Stomach (tissue), 9 donors: Measurements from ENCODE around the gene MTHFD1. TPM values are rescaled to one million over a fixed set of nuclear protein-coding genes. Genes with fewer than 3 reads are reported as not detected.

ENCODE experiments used
- DNase-seq, 2 donors: peaks; one replicate each; pipeline versions ENCODE4 v3.0.0 to v3.0.0-alpha.2; 2013 to 2019
- H3K27ac ChIP-seq, 5 donors: fragments of 200-600 bp in 4 of 5; sonication (generic) in 4 of 5; one replicate each; pipeline ENCODE4 v1.5.1; 2013 to 2019; ENCODE audit warnings: mild to moderate bottlenecking in 1 of 5, moderate library complexity in 1 of 5
- H3K27me3 ChIP-seq, 3 donors: fragments of 200-600 bp; sonication (generic); one replicate each; pipeline ENCODE4 v1.5.1; 2017 to 2019; ENCODE audit warnings: mixed run types in 1 of 3
- H3K36me3 ChIP-seq, 4 donors: fragments of 200-600 bp; sonication (generic); 1 replicate in 3 of 4; 2 replicates in 1 of 4; pipeline ENCODE4 v1.5.1; 2016 to 2019
- H3K4me1 ChIP-seq, 4 donors: fragments of 200-600 bp; sonication (generic); one replicate each; pipeline ENCODE4 v1.5.1; 2016 to 2019
- H3K4me3 ChIP-seq, 4 donors: fragments of 200-600 bp; sonication (generic) in 3 of 4; one replicate each; pipeline ENCODE4 v1.5.1; 2016 to 2019; ENCODE audit warnings: mild to moderate bottlenecking in 1 of 4
- H3K9me3 ChIP-seq, 4 donors: fragments of 200-600 bp; sonication (generic); one replicate each; pipeline ENCODE4 v1.5.1; 2016 to 2019
- EP300 ChIP-seq: sonication (generic); formaldehyde crosslinking; IDR thresholded peaks from one replicate; pipeline ENCODE4 v1.6.1; 2017; ENCODE audit warnings: antibody characterized with exemption
- POLR2A ChIP-seq, 4 donors: fragments of 450-650 bp; IDR thresholded peaks; one replicate each; pipeline ENCODE4 v1.6.1; 2016; ENCODE audit warnings: antibody characterized with exemption in 4 of 4, control low read depth in 2 of 4, mild to moderate bottlenecking in 1 of 4, moderate library complexity in 1 of 4
- POLR2AphosphoS5 ChIP-seq, 3 donors: sonication (generic); formaldehyde crosslinking; IDR thresholded peaks; one replicate each; pipeline ENCODE4 v1.6.1; 2016; ENCODE audit warnings: antibody characterized with exemption in 3 of 3
- WGBS, 5 donors: extraction: QIAGEN DNeasy Blood & Tissue Kit in 3 of 5; methylation state at CpG; one replicate each; pipeline versions ENCODE4 v1.1.5 to v1.1.7; 2013 to 2018; 5-methylcytosine and 5-hydroxymethylcytosine counted together
- intact Hi-C: fragments of 100-400 bp; cut with DNase I; formaldehyde crosslinking; loops from one replicate; pipeline ENCODE4 v1.15.1; 2023; ENCODE audit warnings: low total_unique reads
- polyA plus RNA-seq, 3 donors: library from polyadenylated mRNA; stranded (reverse); fragments of 200-250 nt; gene quantifications; one replicate each; pipeline ENCODE4 v1.2.3, GENCODE V29; 2013
- small RNA-seq, 4 donors: library from RNA; depleted of rRNA; stranded (forward); fragments of <200 nt; gene quantifications; one replicate each; pipeline ENCODE3, GENCODE V24; 2016
- total RNA-seq, 5 donors: library from RNA; depleted of rRNA; stranded (reverse); fragments of >200 nt; gene quantifications; one replicate each; pipeline versions ENCODE4 v1.1.0 to v1.2.3, GENCODE V29; 2014 to 2016
- TF ChIP-seq, protein P1 (sequence below), 7 experiments: fragments of 450-650 bp in 4 of 7; fragments of 200-600 bp in 3 of 7; sonication (generic) in 3 of 7; IDR thresholded peaks; one replicate each; pipeline ENCODE4 v1.5.1; 2016 to 2019; ENCODE audit warnings: antibody characterized with exemption in 7 of 7, control low read depth in 2 of 7, mild to moderate bottlenecking in 1 of 7
- donor health status: healthy with polysubstance abuse.
- donor health status: Bipolar disorder and iron deficiency.
- donor health status: healthy.

MTHFD1 gene
- total and polyA plus RNA-seq, 8 donors, result 8.4 to 42.0 (median 24.6) TPM

DNA sequence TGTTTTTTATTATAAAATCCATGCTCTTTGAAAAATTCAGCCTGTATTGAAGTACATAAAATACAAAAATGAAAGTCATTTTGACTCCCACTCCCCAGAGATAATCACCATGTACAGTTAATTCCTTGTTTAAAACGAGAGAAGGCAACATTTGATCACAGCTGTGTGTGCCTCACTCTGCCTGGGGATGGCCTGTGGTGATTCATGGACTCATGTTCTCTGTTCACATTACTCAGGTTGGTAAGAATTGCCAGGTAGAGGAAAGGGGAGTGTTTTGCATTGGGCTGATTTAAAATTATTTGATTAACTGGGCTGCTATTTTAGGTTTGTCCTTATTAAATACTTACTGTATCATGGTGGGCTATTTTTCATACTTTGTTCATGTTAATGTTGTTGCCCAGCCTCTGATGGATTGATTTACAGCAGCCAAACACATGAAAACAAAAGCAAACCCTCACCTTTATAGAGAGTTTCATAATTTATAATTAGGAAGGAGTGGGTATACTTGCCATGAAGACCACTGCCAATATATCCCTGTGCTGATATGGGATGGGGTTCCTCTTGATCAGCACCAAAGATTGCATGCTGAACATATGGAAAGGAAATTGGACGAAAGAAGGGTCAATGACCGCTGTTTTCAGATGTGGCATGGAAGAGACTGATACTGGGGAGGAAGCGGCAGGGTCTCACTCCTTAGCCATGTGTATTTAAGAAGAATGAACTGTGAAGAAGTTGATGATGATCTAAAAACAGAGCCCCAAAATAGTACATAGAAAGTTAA is 119.4 kb downstream of the MTHFD1 start:
- H3K27ac ChIP-seq, result peak overlapping the region in 3 of 5 donors; percentile 98 to 100 (median 99)

DNA sequence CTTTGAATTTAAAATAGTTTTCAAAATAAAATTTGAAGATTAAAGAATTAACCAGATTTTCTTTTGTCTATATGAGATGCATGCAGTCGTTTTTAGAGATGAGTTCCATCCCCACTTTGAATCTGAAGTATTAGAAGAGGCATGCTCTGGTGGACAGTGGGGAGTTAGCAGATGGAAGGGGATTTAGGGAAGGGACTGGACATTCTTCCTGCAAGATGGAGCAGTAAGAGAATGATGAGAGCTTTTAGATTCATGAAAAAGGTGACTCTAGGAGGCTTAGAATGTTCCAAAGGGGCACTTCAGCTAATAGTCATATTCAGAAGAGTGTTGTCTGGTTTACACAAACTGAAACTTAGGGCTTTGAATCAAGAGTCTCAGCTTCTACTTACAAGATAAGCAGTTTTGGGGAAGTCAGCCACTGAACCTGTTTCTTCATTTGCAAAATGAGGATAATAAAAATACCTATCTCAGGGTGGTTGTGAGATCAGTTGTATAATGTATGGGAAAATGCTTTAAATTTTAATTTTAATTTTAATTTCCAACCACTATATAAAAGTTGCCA is 120.1 kb downstream of the MTHFD1 start:
- H3K4me1 ChIP-seq, result peaks cover 34 to 79% (median 56%) of the 10 kb centered on the region in 4 donors
- no peaks in the 10 kb centered on the region for H3K27me3 ChIP-seq
- no peak for TF ChIP-seq EP300
- no peak for TF ChIP-seq POLR2A (IDR thresholded peaks at IDR 0.05)
- TF ChIP-seq, protein P1, sequence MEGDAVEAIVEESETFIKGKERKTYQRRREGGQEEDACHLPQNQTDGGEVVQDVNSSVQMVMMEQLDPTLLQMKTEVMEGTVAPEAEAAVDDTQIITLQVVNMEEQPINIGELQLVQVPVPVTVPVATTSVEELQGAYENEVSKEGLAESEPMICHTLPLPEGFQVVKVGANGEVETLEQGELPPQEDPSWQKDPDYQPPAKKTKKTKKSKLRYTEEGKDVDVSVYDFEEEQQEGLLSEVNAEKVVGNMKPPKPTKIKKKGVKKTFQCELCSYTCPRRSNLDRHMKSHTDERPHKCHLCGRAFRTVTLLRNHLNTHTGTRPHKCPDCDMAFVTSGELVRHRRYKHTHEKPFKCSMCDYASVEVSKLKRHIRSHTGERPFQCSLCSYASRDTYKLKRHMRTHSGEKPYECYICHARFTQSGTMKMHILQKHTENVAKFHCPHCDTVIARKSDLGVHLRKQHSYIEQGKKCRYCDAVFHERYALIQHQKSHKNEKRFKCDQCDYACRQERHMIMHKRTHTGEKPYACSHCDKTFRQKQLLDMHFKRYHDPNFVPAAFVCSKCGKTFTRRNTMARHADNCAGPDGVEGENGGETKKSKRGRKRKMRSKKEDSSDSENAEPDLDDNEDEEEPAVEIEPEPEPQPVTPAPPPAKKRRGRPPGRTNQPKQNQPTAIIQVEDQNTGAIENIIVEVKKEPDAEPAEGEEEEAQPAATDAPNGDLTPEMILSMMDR (IDR thresholded peaks at IDR 0.05), result no peak
- TF ChIP-seq POLR2AphosphoS5 (IDR thresholded peaks at IDR 0.05), result no peak
- intact Hi-C loops, result no loop called here
- no peaks in the 10 kb centered on the region for H3K36me3 ChIP-seq
- H3K4me3 ChIP-seq, result no peak overlapping the region
- peak overlapping the region in 1 of 5 donors; percentile 36 for H3K27ac ChIP-seq
- WGBS, 5 donors, result 35 to 51% (median 44%) methylated on average over 1 of the region's 1 CpG
- H3K9me3 ChIP-seq, result no peaks in the 10 kb centered on the region
- DNase-seq, result no peak

More for the DNA sequence above, 119.4 kb downstream of the MTHFD1 start:
- Histone ChIP-seq H3K4me3 (peak overlapping the region in 2 of 4 donors; percentile 69 to 75), H3K36me3 (no peaks in the 10 kb centered on the region), H3K9me3 (no peaks in the 10 kb centered on the region), H3K27me3 (no peaks in the 10 kb centered on the region), H3K4me1 (peaks cover 39 to 78% (median 59%) of the 10 kb centered on the region in 4 donors)
- intact Hi-C loops, result no loop called here
- 64 to 71% (median 66%) methylated on average over 4 of the region's 4 CpGs for WGBS, 5 donors
- peak in 1 of 2 donors; percentile 20 for DNase-seq
- TF ChIP-seq POLR2A (IDR thresholded peaks at IDR 0.05) (no peak), POLR2AphosphoS5 (IDR thresholded peaks at IDR 0.05) (peak in 1 of 3 donors; percentile 13)
- TF ChIP-seq, protein P1 (IDR thresholded peaks at IDR 0.05), result no peak

DNA sequence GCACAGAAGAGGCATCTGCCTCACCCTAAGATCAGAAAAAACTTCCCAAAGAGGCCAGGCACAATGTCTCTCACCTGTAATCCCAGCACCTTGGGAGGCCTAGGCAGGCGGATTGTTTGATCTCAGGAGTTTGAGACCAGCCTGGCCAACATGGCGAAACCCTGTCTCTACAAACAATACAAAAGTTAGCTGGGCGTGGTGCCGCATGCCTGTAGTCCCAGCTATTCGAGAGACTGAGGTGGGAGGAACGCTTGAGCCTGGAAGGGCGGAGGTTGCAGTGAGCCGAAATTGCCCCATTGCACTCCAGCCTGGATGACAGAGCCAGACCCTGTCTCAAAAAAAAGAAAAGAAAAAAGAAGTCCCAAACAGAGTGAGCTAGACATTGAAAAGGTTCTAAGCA is 120.9 kb downstream of the MTHFD1 start:
- Histone ChIP-seq H3K27ac (peak overlapping the region in 1 of 5 donors; percentile 39), H3K4me1 (peaks cover 35 to 86% (median 62%) of the 10 kb centered on the region in 4 donors), H3K36me3 (no peaks in the 10 kb centered on the region), H3K4me3 (no peak overlapping the region), H3K27me3 (no peaks in the 10 kb centered on the region), H3K9me3 (no peaks in the 10 kb centered on the region)
- DNase-seq, result peak in 1 of 2 donors; percentile 21
- WGBS, 5 donors, result 64 to 83% (median 66%) methylated on average over 8 of the region's 8 CpGs
- intact Hi-C loops, result no loop called here
- TF ChIP-seq, protein P1 (IDR thresholded peaks at IDR 0.05), result no peak
- TF ChIP-seq POLR2A (IDR thresholded peaks at IDR 0.05) (no peak), POLR2AphosphoS5 (IDR thresholded peaks at IDR 0.05) (no peak), EP300 (no peak)

Small RNA genes lying within 50 kb of the gene (small RNA-seq; reads per million reads assigned to genes)
- gene AL161756.2, result 0 reads per million in 4 donors

Other genes with a start within 250 kb of the MTHFD1 start
- 1 to 10 TPM in 1 of 5 donors, under 1 TPM in 1, not detected in 3; 0.58 to 1.3 TPM for gene ESR2, start 94.0 kb upstream of the MTHFD1 start, total RNA-seq
- under 1 TPM in 1 of 3 donors, not detected in 2; 0.08 TPM for gene ESR2, start 94.0 kb upstream of the MTHFD1 start, polyA plus RNA-seq
- 1 to 10 TPM in 2 of 5 donors, under 1 TPM in 1, not detected in 2; 0.72 to 3.2 (median 1.3) TPM for gene AKAP5, start 77.1 kb downstream of the MTHFD1 start, total RNA-seq
- gene AKAP5, start 77.1 kb downstream of the MTHFD1 start, polyA plus RNA-seq, result under 1 TPM in 2 of 3 donors, not detected in 1; 0.15 to 0.25 TPM
- 10 to 100 TPM in 1 of 5 donors, 1 to 10 TPM in 4; 2.3 to 10.1 (median 5.4) TPM for gene ZBTB25, start 115.5 kb downstream of the MTHFD1 start, total RNA-seq
- 1 to 10 TPM; 2.4 to 2.9 (median 2.6) TPM for gene ZBTB25, start 115.5 kb downstream of the MTHFD1 start, polyA plus RNA-seq
- gene ZBTB1, start 116.4 kb downstream of the MTHFD1 start, total RNA-seq, result 100 to 1,000 TPM in 1 of 5 donors, 10 to 100 TPM in 4; 32.6 to 137 (median 44.9) TPM
- gene ZBTB1, start 116.4 kb downstream of the MTHFD1 start, polyA plus RNA-seq, result 10 to 100 TPM in 2 of 3 donors, 1 to 10 TPM in 1; 9.8 to 14.5 (median 11.5) TPM
- gene HSPA2, start 152.4 kb downstream of the MTHFD1 start, total RNA-seq, result 10 to 100 TPM in 4 of 5 donors, under 1 TPM in 1; under 0.01 to 29.3 (median 16.9) TPM
- 10 to 100 TPM in 1 of 3 donors, 1 to 10 TPM in 2; 3.5 to 27.5 (median 5.6) TPM for gene HSPA2, start 152.4 kb downstream of the MTHFD1 start, polyA plus RNA-seq
- gene PPP1R36, start 161.6 kb downstream of the MTHFD1 start, total RNA-seq, result 1 to 10 TPM in 2 of 5 donors, not detected in 3; 4.1 to 6.2 TPM
- 10 to 100 TPM in 1 of 3 donors, 1 to 10 TPM in 2; 3.2 to 13.1 (median 6.8) TPM for gene PPP1R36, start 161.6 kb downstream of the MTHFD1 start, polyA plus RNA-seq